ENCODE measurements around the gene EDAR. TPM values are rescaled to one million over a fixed set of nuclear protein-coding genes. Genes with fewer than 3 reads are reported as not detected.

EDAR gene
- total and polyA plus RNA-seq, 2 of the 8 experiments (the other 6 are each of a cell fraction or from before 2014, with no cell fraction given): not detected

- TF ChIP-seq NANOG (IDR thresholded peaks at IDR 0.05; ENCODE audit: insufficient read depth, low read depth, low read length, poor library complexity, severe bottlenecking) (no peak), RAD21 (IDR thresholded peaks at IDR 0.05 in 1 of 2, conservative IDR thresholded peaks at IDR 0.05 in 1 of 2; ENCODE audit: low read depth in 2 of 2, low read length in 2 of 2) (peak in 1 of 2 experiments; percentile 15; a peak in 1 of 4 replicates)
- TF ChIP-seq, protein P1, sequence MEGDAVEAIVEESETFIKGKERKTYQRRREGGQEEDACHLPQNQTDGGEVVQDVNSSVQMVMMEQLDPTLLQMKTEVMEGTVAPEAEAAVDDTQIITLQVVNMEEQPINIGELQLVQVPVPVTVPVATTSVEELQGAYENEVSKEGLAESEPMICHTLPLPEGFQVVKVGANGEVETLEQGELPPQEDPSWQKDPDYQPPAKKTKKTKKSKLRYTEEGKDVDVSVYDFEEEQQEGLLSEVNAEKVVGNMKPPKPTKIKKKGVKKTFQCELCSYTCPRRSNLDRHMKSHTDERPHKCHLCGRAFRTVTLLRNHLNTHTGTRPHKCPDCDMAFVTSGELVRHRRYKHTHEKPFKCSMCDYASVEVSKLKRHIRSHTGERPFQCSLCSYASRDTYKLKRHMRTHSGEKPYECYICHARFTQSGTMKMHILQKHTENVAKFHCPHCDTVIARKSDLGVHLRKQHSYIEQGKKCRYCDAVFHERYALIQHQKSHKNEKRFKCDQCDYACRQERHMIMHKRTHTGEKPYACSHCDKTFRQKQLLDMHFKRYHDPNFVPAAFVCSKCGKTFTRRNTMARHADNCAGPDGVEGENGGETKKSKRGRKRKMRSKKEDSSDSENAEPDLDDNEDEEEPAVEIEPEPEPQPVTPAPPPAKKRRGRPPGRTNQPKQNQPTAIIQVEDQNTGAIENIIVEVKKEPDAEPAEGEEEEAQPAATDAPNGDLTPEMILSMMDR (IDR thresholded peaks at IDR 0.05; ENCODE audit: control extremely low read depth in 1 of 3, insufficient read depth in 1 of 3, low read depth in 1 of 3, low read length in 3 of 3): peak in 2 of 3 experiments; percentile 1 to 33; a peak in 2 of 4 replicates
- H4K91ac ChIP-seq (replicated peaks; ENCODE audit: insufficient read length, low read length): no peak overlapping the region
These were observed 29.0 kb downstream of the EDAR start for GRCh38 chr2:108960006-108960405.

More at GRCh38 chr2:108960006-108960405, 29.0 kb downstream of the EDAR start:
- Histone ChIP-seq H3K79me2 (ENCODE audit: control insufficient read depth in 1 of 2, insufficient read depth in 2 of 2, low read length in 2 of 2) (no peaks in the 10 kb centered on the region), H3K4me2 (ENCODE audit: insufficient read depth in 1 of 2, low read depth in 2 of 2, low read length in 2 of 2) (no peak overlapping the region), H4K5ac (ENCODE audit: insufficient read length, low read depth, low read length) (no peak overlapping the region), H2BK20ac (ENCODE audit: low read length) (no peak overlapping the region), H3K18ac (ENCODE audit: extremely low read depth, low read length) (no peak overlapping the region), H4K20me1 (replicated peaks in 1 of 2; ENCODE audit: control insufficient read depth in 1 of 2, insufficient read depth in 2 of 2, low read length in 2 of 2) (no peaks in the 10 kb centered on the region), H3K27me3 (replicated peaks in 1 of 4; ENCODE audit: control insufficient read depth in 3 of 4, extremely low read depth in 1 of 4, insufficient read depth in 3 of 4, low read length in 3 of 4) (no peaks in the 10 kb centered on the region), H2AFZ (ENCODE audit: low read length) (no peak overlapping the region), H4K8ac (ENCODE audit: extremely low read depth, insufficient read depth, low read length) (no peak overlapping the region), H2BK120ac (replicated peaks; ENCODE audit: low read depth, low read length) (no peak overlapping the region), H2AK5ac (ENCODE audit: low read depth, low read length) (no peak overlapping the region), H3K9me3 (ENCODE audit: insufficient read depth in 2 of 2, low read depth in 1 of 2, low read length in 1 of 2) (no peaks in the 10 kb centered on the region), H3K4me3 (ENCODE audit: extremely low read depth in 1 of 4, insufficient read depth in 2 of 4, low read depth in 3 of 4, low read length in 4 of 4) (no peak overlapping the region), H2BK12ac (ENCODE audit: low read depth, low read length) (no peak overlapping the region), H3K14ac (ENCODE audit: insufficient read length) (no peak overlapping the region), H3K23ac (ENCODE audit: insufficient read length) (no peak overlapping the region), H3K27ac (ENCODE audit: low read depth, low read length) (no peak overlapping the region), H3K4me1 (replicated peaks in 1 of 4; ENCODE audit: control insufficient read depth in 3 of 4, insufficient read depth in 4 of 4, low read length in 3 of 4) (peaks cover 0 to 10% (median 1%) of the 10 kb centered on the region in 4 experiments; a peak in 3 of 7 replicates), H3K56ac (replicated peaks; ENCODE audit: insufficient read length, low read depth, low read length) (no peak overlapping the region), H3K36me3 (ENCODE audit: control insufficient read depth in 2 of 4, insufficient read depth in 4 of 4, low read length in 3 of 4) (no peaks in the 10 kb centered on the region), H2BK15ac (ENCODE audit: low read length) (no peak overlapping the region), H3K79me1 (ENCODE audit: low read depth, low read length) (no peaks in the 10 kb centered on the region), H3K23me2 (ENCODE audit: low read depth, low read length) (no peaks in the 10 kb centered on the region), H3K4ac (replicated peaks; ENCODE audit: insufficient read length, low read depth, low read length) (no peak overlapping the region), H3K9ac (replicated peaks in 1 of 4; ENCODE audit: extremely low read depth in 1 of 4, low read depth in 3 of 4, low read length in 3 of 4) (no peak overlapping the region), H2BK5ac (ENCODE audit: low read depth, low read length) (no peak overlapping the region)
- no peak for DNase-seq (ENCODE audit: low read depth in 1 of 2, low spot score in 2 of 2)
- WGBS, 2 experiments (ENCODE audit: extremely low coverage in 1 of 2, insufficient coverage in 1 of 2, insufficient read length in 1 of 2, insufficient replicate concordance in 2 of 2, low coverage in 1 of 2, low lambda C conversion rate in 2 of 2, missing lambda C conversion rate in 1 of 2): 84% methylated on average over 5 of the region's 5 CpGs; no CpG with 5 or more reads in 1 of the 2 experiments
- ChIA-PET CTCF (ENCODE audit: partially characterized antibody) (interaction anchor here (0.6 to 3.2 kb wide), 11 partner anchors 9 to 573 kb away, joined by 3 to 34 read pairs (median 5); partner anchors contain the start of gene EDAR), POLR2A (ENCODE audit: partially characterized antibody) (no interaction called here)
- FAIRE-seq: no peak

Measured in H1 (cell line).